PFSK-1 (cell line): ENCODE results near the gene TAAR5.

Experiments
- FOXP2 ChIP-seq: optimal IDR thresholded peaks from 2 replicates; pipeline ENCODE3; 2011; ENCODE audit warnings: borderline replicate concordance, control low read depth, inconsistent platforms; ENCODE audit not compliant: insufficient read depth; ENCODE audit errors: extremely low read length, extremely low read depth
- SIN3A ChIP-seq: IDR thresholded peaks from 2 replicates; pipeline ENCODE4 v1.6.1; 2012; ENCODE audit warnings: mild to moderate bottlenecking, low read length, moderate library complexity, borderline replicate concordance; ENCODE audit not compliant: insufficient read depth

- TF ChIP-seq SIN3A = no peak
- no peak for TF ChIP-seq FOXP2
Measured at GRCh38 chr6:132587424-132587823, 2.1 kb downstream of the TAAR5 start.
